GM21515 (cell line): ENCODE measurements around the gene HOXD9.

Experiments
- ATAC-seq: cut with Tn5 transposase; IDR thresholded peaks from one replicate; pipeline ENCODE4 v1.9.1; 2021; ENCODE audit not compliant: unreplicated experiment

The HOXD9 gene

GRCh38 chr2:176110415-176111308 is 11.9 kb upstream of the HOXD9 start:
- ATAC-seq, result no peak

GRCh38 chr2:176111309-176111663 is 11.2 kb upstream of the HOXD9 start:
- no peak for ATAC-seq

GRCh38 chr2:176111846-176112374 is 10.6 kb upstream of the HOXD9 start:
- ATAC-seq, result no peak

GRCh38 chr2:176112375-176113302 is 9.9 kb upstream of the HOXD9 start:
- no peak for ATAC-seq

GRCh38 chr2:176114120-176114929 is 8.2 kb upstream of the HOXD9 start:
- ATAC-seq, result no peak

GRCh38 chr2:176114930-176115625 is 7.4 kb upstream of the HOXD9 start:
- no peak for ATAC-seq

GRCh38 chr2:176115883-176116813 is 6.4 kb upstream of the HOXD9 start, which contains the start of gene HOXD10:
TSS of gene HOXD10 (plus strand) at chr2:176116778. CDS start at chr2:176116834, 56 bp downstream.
- ATAC-seq, result no peak

- ATAC-seq, result no peak
Observed at GRCh38 chr2:176117162-176117822, 5.2 kb upstream of the HOXD9 start.

GRCh38 chr2:176117823-176118371 is 4.6 kb upstream of the HOXD9 start:
- ATAC-seq, result no peak

GRCh38 chr2:176118601-176119339 is 3.7 kb upstream of the HOXD9 start:
- no peak for ATAC-seq

GRCh38 chr2:176120364-176121189 is 1.9 kb upstream of the HOXD9 start:
- ATAC-seq, result no peak

- ATAC-seq, result no peak
Observed at GRCh38 chr2:176121190-176122051, 1.1 kb upstream of the HOXD9 start.

GRCh38 chr2:176122052-176122682 is 352 bp upstream of the HOXD9 start:
- no peak for ATAC-seq

- no peak for ATAC-seq
Observed at GRCh38 chr2:176123411-176124109, 1.0 kb downstream of the HOXD9 start.
